ENCODE data around the gene GAB1. TPM values are rescaled to one million over a fixed set of nuclear protein-coding genes. Genes with fewer than 3 reads are reported as not detected.

Gene GAB1
- total and polyA plus RNA-seq, 2 of the 8 experiments (the other 6 are each of a cell fraction or from before 2014, with no cell fraction given), result 6.8 to 21.3 TPM

DNA sequence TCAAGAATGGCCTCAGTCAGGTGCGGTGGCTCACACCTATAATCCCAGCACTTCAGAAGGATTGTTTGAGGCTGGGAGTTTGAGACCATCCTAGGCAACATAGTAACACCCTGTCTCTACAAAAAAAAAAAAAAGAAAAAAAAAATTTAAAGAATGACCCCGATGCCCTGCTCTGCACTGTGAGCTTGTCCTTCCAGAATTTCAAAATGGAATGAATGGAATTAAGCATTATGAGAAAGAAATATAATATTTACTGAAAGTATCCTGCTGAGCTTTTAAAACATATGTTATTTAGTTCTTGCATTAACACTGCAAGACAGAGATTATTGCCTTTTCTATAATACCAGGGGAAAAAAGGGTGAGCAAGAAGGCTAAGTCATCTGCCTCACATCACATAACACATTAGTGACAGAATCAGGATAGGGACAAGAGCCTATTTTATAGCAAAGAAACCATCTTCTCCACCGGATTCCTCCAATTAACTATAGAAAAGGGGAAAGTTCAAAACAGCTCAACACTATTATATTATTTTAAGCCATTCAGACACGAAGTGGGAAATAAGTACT, 41.9 kb upstream of the GAB1 start:
- Histone ChIP-seq H3K4me3 (ENCODE audit: extremely low read depth in 1 of 4, insufficient read depth in 2 of 4, low read depth in 3 of 4, low read length in 4 of 4) (no peak overlapping the region), H4K8ac (ENCODE audit: extremely low read depth, insufficient read depth, low read length) (no peak overlapping the region), H3K4ac (replicated peaks; ENCODE audit: insufficient read length, low read depth, low read length) (no peak overlapping the region), H3K79me2 (ENCODE audit: control insufficient read depth in 1 of 2, insufficient read depth in 2 of 2, low read length in 2 of 2) (no peaks in the 10 kb centered on the region), H2BK20ac (ENCODE audit: low read length) (no peak overlapping the region), H3K79me1 (ENCODE audit: low read depth, low read length) (no peaks in the 10 kb centered on the region), H3K9ac (replicated peaks in 1 of 4; ENCODE audit: extremely low read depth in 1 of 4, low read depth in 3 of 4, low read length in 3 of 4) (no peak overlapping the region), H2AFZ (ENCODE audit: low read length) (no peak overlapping the region), H3K27me3 (replicated peaks in 1 of 4; ENCODE audit: control insufficient read depth in 3 of 4, extremely low read depth in 1 of 4, insufficient read depth in 3 of 4, low read length in 3 of 4) (no peaks in the 10 kb centered on the region), H4K5ac (ENCODE audit: insufficient read length, low read depth, low read length) (no peak overlapping the region), H2BK15ac (ENCODE audit: low read length) (no peak overlapping the region), H2BK12ac (ENCODE audit: low read depth, low read length) (no peak overlapping the region), H4K91ac (replicated peaks; ENCODE audit: insufficient read length, low read length) (no peak overlapping the region), H3K9me3 (ENCODE audit: insufficient read depth in 2 of 2, low read depth in 1 of 2, low read length in 1 of 2) (no peaks in the 10 kb centered on the region), H3K4me2 (ENCODE audit: insufficient read depth in 1 of 2, low read depth in 2 of 2, low read length in 2 of 2) (no peak overlapping the region), H4K20me1 (replicated peaks in 1 of 2; ENCODE audit: control insufficient read depth in 1 of 2, insufficient read depth in 2 of 2, low read length in 2 of 2) (no peaks in the 10 kb centered on the region), H3K27ac (ENCODE audit: low read depth, low read length) (no peak overlapping the region), H3K56ac (replicated peaks; ENCODE audit: insufficient read length, low read depth, low read length) (no peak overlapping the region), H3K14ac (ENCODE audit: insufficient read length) (no peak overlapping the region), H2BK5ac (ENCODE audit: low read depth, low read length) (no peak overlapping the region), H3K36me3 (ENCODE audit: control insufficient read depth in 2 of 4, insufficient read depth in 4 of 4, low read length in 3 of 4) (no peaks in the 10 kb centered on the region), H3K23ac (ENCODE audit: insufficient read length) (no peak overlapping the region), H2AK5ac (ENCODE audit: low read depth, low read length) (no peak overlapping the region), H3K4me1 (replicated peaks in 1 of 4; ENCODE audit: control insufficient read depth in 3 of 4, insufficient read depth in 4 of 4, low read length in 3 of 4) (no peaks in the 10 kb centered on the region), H2BK120ac (replicated peaks; ENCODE audit: low read depth, low read length) (no peak overlapping the region), H3K23me2 (ENCODE audit: low read depth, low read length) (no peaks in the 10 kb centered on the region), H3K18ac (ENCODE audit: extremely low read depth, low read length) (no peak overlapping the region)
- DNase-seq (ENCODE audit: low read depth in 1 of 2, low spot score in 2 of 2) (no peak), FAIRE-seq (no peak)
- WGBS, 2 experiments (ENCODE audit: extremely low coverage in 1 of 2, insufficient coverage in 1 of 2, insufficient read length in 1 of 2, insufficient replicate concordance in 2 of 2, low coverage in 1 of 2, low lambda C conversion rate in 2 of 2, missing lambda C conversion rate in 1 of 2), result 87% methylated on average over 4 of the region's 4 CpGs; no CpG with 5 or more reads in 1 of the 2 experiments
- no peak for TF ChIP-seq NRF1 (IDR thresholded peaks at IDR 0.05; ENCODE audit: low read depth, low read length)
- TF ChIP-seq, protein P1, sequence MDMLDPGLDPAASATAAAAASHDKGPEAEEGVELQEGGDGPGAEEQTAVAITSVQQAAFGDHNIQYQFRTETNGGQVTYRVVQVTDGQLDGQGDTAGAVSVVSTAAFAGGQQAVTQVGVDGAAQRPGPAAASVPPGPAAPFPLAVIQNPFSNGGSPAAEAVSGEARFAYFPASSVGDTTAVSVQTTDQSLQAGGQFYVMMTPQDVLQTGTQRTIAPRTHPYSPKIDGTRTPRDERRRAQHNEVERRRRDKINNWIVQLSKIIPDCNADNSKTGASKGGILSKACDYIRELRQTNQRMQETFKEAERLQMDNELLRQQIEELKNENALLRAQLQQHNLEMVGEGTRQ (IDR thresholded peaks at IDR 0.05; ENCODE audit: low read length), result no peak
- no peak for TF ChIP-seq SP2 (IDR thresholded peaks at IDR 0.05; ENCODE audit: low read length)
- TF ChIP-seq JUN (IDR thresholded peaks at IDR 0.05; ENCODE audit: low read depth, low read length), result no peak
- TF ChIP-seq TAF7 (optimal IDR thresholded peaks at IDR 0.05; ENCODE audit: borderline replicate concordance, low read depth, low read length), result no peak
- TF ChIP-seq NANOG (IDR thresholded peaks at IDR 0.05; ENCODE audit: insufficient read depth, low read depth, low read length, poor library complexity, severe bottlenecking), result no peak
- TF ChIP-seq EGR1 (IDR thresholded peaks at IDR 0.05; ENCODE audit: borderline replicate concordance, low read depth, low read length), result no peak
- no peak for TF ChIP-seq TCF12 (IDR thresholded peaks at IDR 0.05; ENCODE audit: low read depth, low read length)
- TF ChIP-seq, protein P2, sequence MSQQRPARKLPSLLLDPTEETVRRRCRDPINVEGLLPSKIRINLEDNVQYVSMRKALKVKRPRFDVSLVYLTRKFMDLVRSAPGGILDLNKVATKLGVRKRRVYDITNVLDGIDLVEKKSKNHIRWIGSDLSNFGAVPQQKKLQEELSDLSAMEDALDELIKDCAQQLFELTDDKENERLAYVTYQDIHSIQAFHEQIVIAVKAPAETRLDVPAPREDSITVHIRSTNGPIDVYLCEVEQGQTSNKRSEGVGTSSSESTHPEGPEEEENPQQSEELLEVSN (IDR thresholded peaks at IDR 0.05), result no peak
- ChIA-PET POLR2A (ENCODE audit: partially characterized antibody) (no interaction called here), CTCF (ENCODE audit: partially characterized antibody) (interaction anchor here (1.1 to 1.5 kb wide), 2 partner anchors 16 to 237 kb away, joined by 3 read pairs; no protein-coding TSS in a partner anchor)
